Measurements from ENCODE around the gene PROSER2. TPM values are rescaled to one million over a fixed set of nuclear protein-coding genes. Genes with fewer than 3 reads are reported as not detected.

PROSER2 gene
- total RNA-seq, 6 experiments from 2014 or later: 0.74 to 2.9 (median 1.5) TPM

- peaks cover 15% of the 10 kb centered on the region for H3K27me3 Mint-ChIP-seq (ENCODE audit: insufficient read depth)
- no peak overlapping the region for H3K27ac Mint-ChIP-seq
- no peak for TF ChIP-seq CTCF (IDR thresholded peaks at IDR 0.05)
- no peak overlapping the region for H3K4me3 Mint-ChIP-seq
- H3K36me3 Mint-ChIP-seq (ENCODE audit: low read depth): no peaks in the 10 kb centered on the region
- H3K4me1 Mint-ChIP-seq (ENCODE audit: low read depth): peaks cover 7% of the 10 kb centered on the region
- H3K9me3 Mint-ChIP-seq: no peaks in the 10 kb centered on the region
- DNase-seq: no peak
Measured at GRCh38 chr10:11906714-11907113, 83.6 kb downstream of the PROSER2 start.

GRCh38 chr10:11907914-11908313 is 84.8 kb downstream of the PROSER2 start:
- DNase-seq: no peak
- no peaks in the 10 kb centered on the region for H3K36me3 Mint-ChIP-seq (ENCODE audit: low read depth)

GRCh38 chr10:11908536-11908935 is 85.4 kb downstream of the PROSER2 start:
- Mint-ChIP-seq H3K9me3 (no peaks in the 10 kb centered on the region), H3K27ac (no peak overlapping the region), H3K36me3 (ENCODE audit: low read depth) (no peaks in the 10 kb centered on the region), H3K27me3 (ENCODE audit: insufficient read depth) (peaks cover 13% of the 10 kb centered on the region), H3K4me1 (ENCODE audit: low read depth) (peaks cover 9% of the 10 kb centered on the region; the same call in 1 of the 2 replicates), H3K4me3 (no peak overlapping the region)
- no peak for DNase-seq
- no peak for TF ChIP-seq CTCF (IDR thresholded peaks at IDR 0.05)

More at GRCh38 chr10:11907914-11908313, 84.8 kb downstream of the PROSER2 start:
- H3K9me3 Mint-ChIP-seq: no peaks in the 10 kb centered on the region
- no peak for TF ChIP-seq CTCF (IDR thresholded peaks at IDR 0.05)
- H3K27ac Mint-ChIP-seq: no peak overlapping the region
- H3K4me1 Mint-ChIP-seq (ENCODE audit: low read depth): peaks cover 3% of the 10 kb centered on the region; the same call in 1 of the 2 replicates
- H3K4me3 Mint-ChIP-seq: no peak overlapping the region
- peaks cover 10% of the 10 kb centered on the region for H3K27me3 Mint-ChIP-seq (ENCODE audit: insufficient read depth)

GRCh38 chr10:11908991-11909390 is 85.8 kb downstream of the PROSER2 start:
- DNase-seq: no peak
- peaks cover 10% of the 10 kb centered on the region; the same call in 1 of the 2 replicates for H3K4me1 Mint-ChIP-seq (ENCODE audit: low read depth)
- no peak overlapping the region for H3K27ac Mint-ChIP-seq
- H3K27me3 Mint-ChIP-seq (ENCODE audit: insufficient read depth): peaks cover 13% of the 10 kb centered on the region
- H3K36me3 Mint-ChIP-seq (ENCODE audit: low read depth): no peaks in the 10 kb centered on the region
- TF ChIP-seq CTCF (IDR thresholded peaks at IDR 0.05): no peak
- no peak overlapping the region for H3K4me3 Mint-ChIP-seq
- no peaks in the 10 kb centered on the region for H3K9me3 Mint-ChIP-seq

- no peak for DNase-seq
- H3K27ac Mint-ChIP-seq: no peak overlapping the region
- TF ChIP-seq CTCF (IDR thresholded peaks at IDR 0.05): no peak
- H3K27me3 Mint-ChIP-seq (ENCODE audit: insufficient read depth): peaks cover 14% of the 10 kb centered on the region
- no peaks in the 10 kb centered on the region for H3K36me3 Mint-ChIP-seq (ENCODE audit: low read depth)
- H3K4me3 Mint-ChIP-seq: no peak overlapping the region
- peaks cover 10% of the 10 kb centered on the region; the same call in 1 of the 2 replicates for H3K4me1 Mint-ChIP-seq (ENCODE audit: low read depth)
- no peaks in the 10 kb centered on the region for H3K9me3 Mint-ChIP-seq
Measured at GRCh38 chr10:11909618-11910017, 86.5 kb downstream of the PROSER2 start.

- peaks cover 10% of the 10 kb centered on the region; the same call in 1 of the 2 replicates for H3K4me1 Mint-ChIP-seq (ENCODE audit: low read depth)
- DNase-seq: no peak
- no peak overlapping the region for H3K4me3 Mint-ChIP-seq
- TF ChIP-seq CTCF (IDR thresholded peaks at IDR 0.05): no peak
- H3K9me3 Mint-ChIP-seq: no peaks in the 10 kb centered on the region
- H3K27me3 Mint-ChIP-seq (ENCODE audit: insufficient read depth): peaks cover 14% of the 10 kb centered on the region
- no peak overlapping the region for H3K27ac Mint-ChIP-seq
- no peaks in the 10 kb centered on the region for H3K36me3 Mint-ChIP-seq (ENCODE audit: low read depth)
Measured at GRCh38 chr10:11910102-11910501, 86.9 kb downstream of the PROSER2 start.
